CD14-positive monocyte (primary cell): ENCODE results near the gene GPR34. TPM values are rescaled to one million over a fixed set of nuclear protein-coding genes. Genes with fewer than 3 reads are reported as not detected.
A peak's percentile ranks its signal among the peaks of the same experiment; 100 is the strongest.
"Not testable (repeated sequence)": the region's sequence is repeated elsewhere in the genome, so short reads cannot be mapped to it uniquely, and the experiment has no call there.

Experiments used
- DNase-seq, 3 donors: peaks; one replicate each; pipeline ENCODE4 v3.0.0-alpha.2; 2011 to 2022
- H2AFZ ChIP-seq: 2 replicates; pipeline ENCODE4 v1.6.0; 2012; ENCODE audit warnings: mild to moderate bottlenecking, low read depth, low read length, inconsistent platforms; ENCODE audit not compliant: insufficient read depth, poor library complexity, severe bottlenecking
- H3K27ac ChIP-seq, 2 donors: 1 replicate in 1 of 2; 2 replicates in 1 of 2; pipeline ENCODE4 v1.5.1; 2012 to 2013; ENCODE audit warnings: low read length in 2 of 2, control low read depth in 1 of 2, inconsistent platforms in 1 of 2, low read depth in 1 of 2, mild to moderate bottlenecking in 1 of 2
- H3K27me3 ChIP-seq, 2 donors: one replicate each; pipeline versions ENCODE4 v1.6.0 to v1.6.1; 2011 to 2013; ENCODE audit warnings: low read length in 2 of 2; ENCODE audit not compliant: control insufficient read depth in 2 of 2, insufficient read depth in 2 of 2
- H3K36me3 ChIP-seq, 2 donors: replicated peaks in 1 of 2; 1 replicate in 1 of 2; 2 replicates in 1 of 2; pipeline versions ENCODE4 v1.5.1 to v1.6.1; 2012 to 2013; ENCODE audit warnings: low read length in 2 of 2, control low read depth in 1 of 2, inconsistent platforms in 1 of 2, mild to moderate bottlenecking in 1 of 2; ENCODE audit not compliant: insufficient read depth in 2 of 2, control insufficient read depth in 1 of 2
- H3K4me1 ChIP-seq, 2 donors: 1 replicate in 1 of 2; 2 replicates in 1 of 2; pipeline versions ENCODE4 v1.5.1 to v1.6.1; 2012 to 2013; ENCODE audit warnings: low read length in 2 of 2, control low read depth in 1 of 2, inconsistent platforms in 1 of 2, mild to moderate bottlenecking in 1 of 2, moderate library complexity in 1 of 2; ENCODE audit not compliant: insufficient read depth in 2 of 2, control insufficient read depth in 1 of 2
- H3K4me2 ChIP-seq: replicated peaks from 2 replicates; pipeline ENCODE3; 2012; ENCODE audit warnings: low read length, moderate library complexity, mild to moderate bottlenecking; ENCODE audit not compliant: poor library complexity, severe bottlenecking; ENCODE audit errors: extremely low read depth
- H3K4me3 ChIP-seq, 3 experiments: fragments of 200-600 bp in 1 of 3; sonication (generic) in 1 of 3; replicated peaks in 1 of 3; 1 replicate in 2 of 3; 2 replicates in 1 of 3; pipeline ENCODE4 v1.5.1; 2011 to 2013; ENCODE audit warnings: low read length in 3 of 3, mild to moderate bottlenecking in 3 of 3, control low read depth in 2 of 3, low read depth in 2 of 3, inconsistent platforms in 1 of 3, moderate library complexity in 1 of 3
- H3K79me2 ChIP-seq: 2 replicates; pipeline ENCODE4 v1.6.0; 2012; ENCODE audit warnings: mild to moderate bottlenecking, control low read depth, inconsistent platforms, low read length, moderate library complexity; ENCODE audit not compliant: insufficient read depth
- H3K9ac ChIP-seq: 2 replicates; pipeline ENCODE4 v1.6.0; 2017; ENCODE audit warnings: low read length, mild to moderate bottlenecking; ENCODE audit not compliant: insufficient read depth, poor library complexity, severe bottlenecking
- H3K9me3 ChIP-seq, 2 donors: replicated peaks in 1 of 2; 1 replicate in 1 of 2; 2 replicates in 1 of 2; pipeline versions ENCODE4 v1.5.1 to v1.6.1; 2012 to 2013; ENCODE audit warnings: low read length in 2 of 2, control low read depth in 1 of 2; ENCODE audit not compliant: control insufficient read depth in 1 of 2, insufficient read depth in 1 of 2
- H4K20me1 ChIP-seq: 2 replicates; pipeline ENCODE4 v1.6.0; 2012; ENCODE audit warnings: mild to moderate bottlenecking, low read length, control low read depth, moderate library complexity; ENCODE audit not compliant: insufficient read depth
- H3K27ac Mint-ChIP-seq, 7 donors: one replicate each; pipeline ENCODE4 v1.8.0; 2020; ENCODE audit warnings: mild to moderate bottlenecking in 7 of 7, mixed read lengths in 7 of 7, moderate library complexity in 6 of 7, inconsistent platforms in 2 of 7
- H3K27me3 Mint-ChIP-seq, 3 donors: one replicate each; pipeline ENCODE4 v1.8.0; 2021 to 2022; ENCODE audit warnings: low read depth in 3 of 3, mild to moderate bottlenecking in 3 of 3, mixed read lengths in 3 of 3, moderate library complexity in 3 of 3, inconsistent platforms in 1 of 3
- H3K36me3 Mint-ChIP-seq, 2 donors: one replicate each; pipeline ENCODE4 v1.8.0; 2020; ENCODE audit warnings: mixed read lengths in 2 of 2, inconsistent platforms in 1 of 2, mild to moderate bottlenecking in 1 of 2
- H3K4me1 Mint-ChIP-seq: one replicate; pipeline ENCODE4 v1.8.0; 2020; ENCODE audit warnings: mild to moderate bottlenecking, mixed read lengths
- H3K4me3 Mint-ChIP-seq, 2 donors: one replicate each; pipeline ENCODE4 v1.8.0; 2020; ENCODE audit warnings: mild to moderate bottlenecking in 2 of 2, mixed read lengths in 2 of 2, moderate library complexity in 1 of 2
- H3K9me3 Mint-ChIP-seq, 7 donors: one replicate each; pipeline ENCODE4 v1.8.0; 2020 to 2022; ENCODE audit warnings: mixed read lengths in 7 of 7, mild to moderate bottlenecking in 6 of 7, moderate library complexity in 6 of 7, inconsistent platforms in 2 of 7
- WGBS: methylation state at CpG from one replicate; pipeline ENCODE4 v1.1.5; 2013; ENCODE audit warnings: missing lambda C conversion rate; ENCODE audit not compliant: insufficient coverage; 5-methylcytosine and 5-hydroxymethylcytosine counted together
- intact Hi-C, 2 donors: fragments of 100-400 bp; cut with micrococcal nuclease; formaldehyde crosslinking; loops; one replicate each; pipeline versions ENCODE4 v1.15.0 to v1.15.1; 2023
- polyA plus RNA-seq, 3 donors: library from polyadenylated mRNA; depleted of rRNA in 1 of 3; unstranded in 2 of 3; stranded (reverse) in 1 of 3; fragments of 300-500 nt in 2 of 3; fragments of >200 nt in 1 of 3; fragmentation: Illumina TruSeq in 2 of 3; gene quantifications; 1 replicate in 2 of 3; 2 replicates in 1 of 3; pipeline ENCODE4 v1.2.3, GENCODE V29; 2012 to 2021
- TF ChIP-seq, protein P1 (sequence below): fragments of 200-600 bp; IDR thresholded peaks from one replicate; pipeline ENCODE4 v1.8.0; 2022; ENCODE audit warnings: antibody characterized with exemption, mild to moderate bottlenecking

The GPR34 gene
- polyA plus RNA-seq, 3 donors, result 6.1 to 20.3 (median 14.8) TPM

DNA sequence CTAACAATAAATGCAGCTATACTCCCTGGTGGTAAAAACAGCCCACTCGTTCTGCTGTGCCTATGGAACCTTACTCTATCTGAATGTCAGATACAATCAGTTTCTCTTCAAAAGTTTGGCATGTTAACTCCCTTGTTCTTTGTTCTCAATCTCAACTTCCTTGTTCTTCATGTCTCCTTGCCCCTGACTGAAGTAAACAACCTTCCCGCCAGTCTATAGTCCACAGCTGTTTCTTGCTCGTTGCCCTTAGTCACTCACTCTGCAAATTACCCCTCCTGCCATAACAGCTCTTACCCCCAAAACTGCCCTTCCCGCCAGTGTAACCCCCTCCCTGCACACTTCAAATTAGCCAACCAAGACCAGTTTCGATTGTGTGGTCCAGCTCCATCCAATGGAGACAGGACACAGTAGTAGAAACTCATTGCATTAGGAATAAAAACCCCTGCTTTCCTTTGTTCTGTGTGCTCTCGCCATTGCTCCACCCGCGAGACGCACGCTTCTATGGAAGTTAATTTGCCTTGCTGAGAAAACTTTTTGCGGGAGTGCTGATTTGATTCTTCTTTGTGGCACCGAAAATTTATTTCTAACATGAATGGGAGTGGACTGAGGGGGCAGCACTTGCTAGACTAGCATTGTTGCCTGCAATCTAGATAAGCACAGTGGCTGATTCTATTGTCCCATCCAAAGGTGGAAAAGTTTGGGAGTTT lies 28.1 kb downstream of the GPR34 start:
- no peak overlapping the region for H3K9ac ChIP-seq
- H3K4me3 ChIP-seq, result no peak overlapping the region
- peak overlapping the region in 2 of 7 donors; percentile 0 to 9 for H3K27ac Mint-ChIP-seq
- H3K27me3 Mint-ChIP-seq, result no peaks in the 10 kb centered on the region
- H3K9me3 Mint-ChIP-seq, result peaks cover 11 to 33% (median 29%) of the 10 kb centered on the region in 7 donors
- no peak for DNase-seq
- no peaks in the 10 kb centered on the region for H3K27me3 ChIP-seq
- WGBS, result 100% methylated on average over 5 of the region's 12 CpGs
- intact Hi-C loops, result no loop called here
- H3K36me3 ChIP-seq, result no peaks in the 10 kb centered on the region
- no peak overlapping the region for H3K4me3 Mint-ChIP-seq
- H3K4me2 ChIP-seq, result no peak overlapping the region
- H3K79me2 ChIP-seq, result no peaks in the 10 kb centered on the region
- H4K20me1 ChIP-seq, result no peaks in the 10 kb centered on the region
- H3K4me1 ChIP-seq, result peaks cover 24 to 29% of the 10 kb centered on the region in 2 donors
- TF ChIP-seq, protein P1, sequence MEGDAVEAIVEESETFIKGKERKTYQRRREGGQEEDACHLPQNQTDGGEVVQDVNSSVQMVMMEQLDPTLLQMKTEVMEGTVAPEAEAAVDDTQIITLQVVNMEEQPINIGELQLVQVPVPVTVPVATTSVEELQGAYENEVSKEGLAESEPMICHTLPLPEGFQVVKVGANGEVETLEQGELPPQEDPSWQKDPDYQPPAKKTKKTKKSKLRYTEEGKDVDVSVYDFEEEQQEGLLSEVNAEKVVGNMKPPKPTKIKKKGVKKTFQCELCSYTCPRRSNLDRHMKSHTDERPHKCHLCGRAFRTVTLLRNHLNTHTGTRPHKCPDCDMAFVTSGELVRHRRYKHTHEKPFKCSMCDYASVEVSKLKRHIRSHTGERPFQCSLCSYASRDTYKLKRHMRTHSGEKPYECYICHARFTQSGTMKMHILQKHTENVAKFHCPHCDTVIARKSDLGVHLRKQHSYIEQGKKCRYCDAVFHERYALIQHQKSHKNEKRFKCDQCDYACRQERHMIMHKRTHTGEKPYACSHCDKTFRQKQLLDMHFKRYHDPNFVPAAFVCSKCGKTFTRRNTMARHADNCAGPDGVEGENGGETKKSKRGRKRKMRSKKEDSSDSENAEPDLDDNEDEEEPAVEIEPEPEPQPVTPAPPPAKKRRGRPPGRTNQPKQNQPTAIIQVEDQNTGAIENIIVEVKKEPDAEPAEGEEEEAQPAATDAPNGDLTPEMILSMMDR, result no peak
- H3K4me1 Mint-ChIP-seq, result peaks cover 29% of the 10 kb centered on the region
- peaks cover 6 to 15% of the 10 kb centered on the region in 2 donors for H3K36me3 Mint-ChIP-seq
- H2AFZ ChIP-seq, result no peak overlapping the region
- no peak overlapping the region for H3K27ac ChIP-seq
- peaks cover 26 to 31% of the 10 kb centered on the region in 2 donors for H3K9me3 ChIP-seq

GRCh38 chrX:41718481-41719235 lies 29.9 kb downstream of the GPR34 start:
- peaks cover 41 to 46% of the 10 kb centered on the region in 2 donors for H3K4me1 ChIP-seq
- no peak for DNase-seq
- H3K9me3 Mint-ChIP-seq, result peaks cover 11 to 33% (median 29%) of the 10 kb centered on the region in 7 donors
- no peak overlapping the region for H3K27ac ChIP-seq
- no peak overlapping the region for H3K4me3 Mint-ChIP-seq
- H3K4me1 Mint-ChIP-seq, result peaks cover 45% of the 10 kb centered on the region
- H3K27me3 Mint-ChIP-seq, result peaks cover 0 to 1% (median 0%) of the 10 kb centered on the region in 3 donors
- H3K79me2 ChIP-seq, result no peaks in the 10 kb centered on the region
- no peaks in the 10 kb centered on the region for H4K20me1 ChIP-seq
- no peak overlapping the region for H2AFZ ChIP-seq
- no peak overlapping the region for H3K4me2 ChIP-seq
- H3K36me3 ChIP-seq, result no peaks in the 10 kb centered on the region
- 100% methylated on average over 1 of the region's 4 CpGs for WGBS
- TF ChIP-seq, protein P1, result no peak
- H3K4me3 ChIP-seq, result no peak overlapping the region
- peaks cover 0 to 2% of the 10 kb centered on the region in 2 donors for H3K27me3 ChIP-seq
- H3K36me3 Mint-ChIP-seq, result peaks cover 6 to 12% of the 10 kb centered on the region in 2 donors
- peaks cover 26 to 31% of the 10 kb centered on the region in 2 donors for H3K9me3 ChIP-seq
- intact Hi-C loops, result no loop called here
- peak overlapping the region in 1 of 7 donors; percentile 28 for H3K27ac Mint-ChIP-seq
- H3K9ac ChIP-seq, result no peak overlapping the region

- intact Hi-C loops, H3K9ac ChIP-seq, H4K20me1 ChIP-seq, H3K4me3 ChIP-seq, H3K27me3 Mint-ChIP-seq, H2AFZ ChIP-seq, H3K4me2 ChIP-seq, H3K4me3 Mint-ChIP-seq, H3K36me3 ChIP-seq, H3K79me2 ChIP-seq, H3K27me3 ChIP-seq: not testable (repeated sequence)
- Mint-ChIP-seq H3K27ac (peak overlapping the region in 4 of 7 donors; percentile 1 to 78 (median 44)), H3K36me3 (peaks cover 6 to 10% of the 10 kb centered on the region in 2 donors), H3K4me1 (peaks cover 52% of the 10 kb centered on the region), H3K9me3 (peaks cover 11 to 33% (median 29%) of the 10 kb centered on the region in 7 donors)
- peak; percentile 14 to 40 (median 36) for DNase-seq
- Histone ChIP-seq H3K9me3 (peaks cover 26 to 31% of the 10 kb centered on the region in 2 donors), H3K27ac (peak overlapping the region in 1 of 2 donors; percentile 39), H3K4me1 (peaks cover 42 to 55% of the 10 kb centered on the region in 2 donors)
- 46% methylated on average over 3 of the region's 6 CpGs for WGBS
Measured at GRCh38 chrX:41719610-41720009, 30.8 kb downstream of the GPR34 start.
